SU-DHL-6 (cell line): ENCODE data around the gene OSBPL2.

Source experiments
- H2AFZ ChIP-seq: fragments of 200-600 bp; sonication (generic); 2 replicates; pipeline ENCODE4 v1.6.1; 2014; ENCODE audit warnings: low read depth, mild to moderate bottlenecking, moderate library complexity, mixed read lengths, antibody characterized with exemption, low read length; ENCODE audit not compliant: severe bottlenecking
- H3F3A ChIP-seq: fragments of 200-600 bp; shearing (Covaris generic); 2 replicates; pipeline ENCODE4 v1.6.0; 2016; ENCODE audit warnings: antibody characterized with exemption, mild to moderate bottlenecking; ENCODE audit not compliant: insufficient read depth
- H3K27ac ChIP-seq: fragments of 200-600 bp; sonication (generic); 2 replicates; pipeline ENCODE4 v1.5.1; 2016; ENCODE audit warnings: low read depth, mild to moderate bottlenecking, low read length, moderate library complexity, mixed read lengths
- H3K27me3 ChIP-seq: fragments of 200-600 bp; sonication (generic), shearing (Covaris generic); 2 replicates; pipeline ENCODE4 v1.6.0; 2014; ENCODE audit warnings: mild to moderate bottlenecking, low read length
- H3K36me3 ChIP-seq: fragments of 200-600 bp; sonication (generic); 2 replicates; pipeline ENCODE4 v1.6.1; 2014; ENCODE audit warnings: mild to moderate bottlenecking, low read length, mixed read lengths
- H3K4me2 ChIP-seq: fragments of 300-600, 200-600 bp; shearing (Covaris generic), sonication (generic); 2 replicates; pipeline ENCODE4 v1.6.0; 2014; ENCODE audit warnings: low read length, low read depth, mild to moderate bottlenecking; ENCODE audit not compliant: poor library complexity, severe bottlenecking
- H3K4me3 ChIP-seq: fragments of 200-600 bp; sonication (generic); 2 replicates; pipeline ENCODE4 v1.5.1; 2014; ENCODE audit warnings: antibody characterized with exemption, low read length, mild to moderate bottlenecking, mixed read lengths; ENCODE audit not compliant: insufficient read depth, poor library complexity, severe bottlenecking
- H3K79me2 ChIP-seq: fragments of 200-600 bp; sonication (generic); 2 replicates; pipeline ENCODE4 v1.6.1; 2014; ENCODE audit warnings: mild to moderate bottlenecking, low read length, moderate library complexity; ENCODE audit not compliant: insufficient read depth
- H3K9ac ChIP-seq: fragments of 200-600 bp; sonication (generic); 2 replicates; pipeline ENCODE4 v1.7.0; 2014; ENCODE audit warnings: mild to moderate bottlenecking, low read length
- H3K9me2 ChIP-seq: fragments of 200-600 bp; sonication (generic); replicated peaks from 2 replicates; pipeline ENCODE4 v1.6.1; 2014; ENCODE audit warnings: low read length; ENCODE audit not compliant: insufficient read depth
- H3K9me3 ChIP-seq: fragments of 200-600 bp; sonication (generic); 2 replicates; pipeline ENCODE4 v1.6.1; 2014; ENCODE audit warnings: low read length, mixed read lengths; ENCODE audit not compliant: insufficient read depth
- H4K20me1 ChIP-seq: fragments of 200-600 bp; sonication (generic); 2 replicates; pipeline ENCODE4 v1.6.1; 2014; ENCODE audit warnings: low read depth, mild to moderate bottlenecking, antibody characterized with exemption, low read length, moderate library complexity, mixed read lengths
- EZH2phosphoT487 ChIP-seq: fragments of 200-600 bp; sonication (generic), shearing (Covaris generic); conservative IDR thresholded peaks from 2 replicates; pipeline ENCODE4 v1.6.1; 2018; ENCODE audit warnings: mild to moderate bottlenecking, antibody characterized with exemption, low read length, moderate library complexity, mixed read lengths
- TF ChIP-seq, protein P1 (sequence below): fragments of 200-600 bp; sonication (generic); IDR thresholded peaks from one replicate; pipeline ENCODE4 v1.5.1; 2017; ENCODE audit warnings: antibody characterized with exemption, mild to moderate bottlenecking, low read length, moderate library complexity; ENCODE audit not compliant: insufficient read depth, poor library complexity, severe bottlenecking

OSBPL2 gene

DNA sequence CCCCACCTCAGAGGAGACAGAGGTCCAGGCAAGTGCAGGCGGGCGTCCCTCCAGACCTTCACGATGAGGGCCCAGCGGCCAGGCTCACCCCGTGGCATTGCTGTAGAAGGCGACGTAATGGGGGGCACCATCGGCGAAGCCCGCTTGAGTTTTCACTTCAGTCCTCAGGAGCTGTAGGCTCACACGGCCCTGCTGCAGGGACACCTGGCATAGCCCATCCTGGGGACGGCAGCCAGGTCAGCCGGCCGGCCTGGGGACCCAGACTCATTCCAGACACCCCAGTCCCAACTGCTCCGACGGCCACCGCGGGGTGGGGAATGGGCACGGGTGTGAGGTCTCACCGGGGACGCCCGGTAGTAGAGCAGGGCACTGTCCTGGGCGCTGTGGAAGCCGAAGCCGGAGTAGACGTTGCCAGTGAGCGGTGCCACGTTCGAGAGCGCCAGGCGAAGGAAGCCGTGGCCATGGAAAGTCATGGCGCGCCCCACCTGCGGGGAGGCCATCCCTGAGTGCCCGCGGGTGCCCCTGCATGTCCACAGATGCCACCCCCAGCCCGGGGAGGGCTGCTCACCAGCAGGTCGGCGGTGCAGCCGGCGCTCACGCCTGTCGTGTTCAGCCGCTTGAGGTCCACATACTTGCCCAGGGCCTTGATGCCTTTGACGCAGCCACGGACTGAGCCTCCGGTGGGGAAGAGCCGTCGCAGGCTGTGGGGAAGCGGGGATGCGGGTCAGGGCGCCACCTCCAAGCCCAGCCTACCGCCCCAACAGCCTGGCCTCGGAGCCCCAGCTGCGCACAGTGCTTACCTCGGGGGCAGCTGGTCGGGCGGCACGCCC is 73.7 kb downstream of the OSBPL2 start:
- Histone ChIP-seq H3K4me2 (no peak overlapping the region), H3K27ac (no peak overlapping the region), H3K27me3 (no peaks in the 10 kb centered on the region), H3F3A (no peaks in the 10 kb centered on the region), H3K4me3 (no peak overlapping the region), H3K9ac (no peak overlapping the region), H3K79me2 (no peaks in the 10 kb centered on the region), H3K9me2 (no peaks in the 10 kb centered on the region), H4K20me1 (no peaks in the 10 kb centered on the region), H3K36me3 (no peaks in the 10 kb centered on the region), H2AFZ (no peak overlapping the region), H3K9me3 (no peaks in the 10 kb centered on the region)
- TF ChIP-seq EZH2phosphoT487 = no peak
- TF ChIP-seq, protein P1, sequence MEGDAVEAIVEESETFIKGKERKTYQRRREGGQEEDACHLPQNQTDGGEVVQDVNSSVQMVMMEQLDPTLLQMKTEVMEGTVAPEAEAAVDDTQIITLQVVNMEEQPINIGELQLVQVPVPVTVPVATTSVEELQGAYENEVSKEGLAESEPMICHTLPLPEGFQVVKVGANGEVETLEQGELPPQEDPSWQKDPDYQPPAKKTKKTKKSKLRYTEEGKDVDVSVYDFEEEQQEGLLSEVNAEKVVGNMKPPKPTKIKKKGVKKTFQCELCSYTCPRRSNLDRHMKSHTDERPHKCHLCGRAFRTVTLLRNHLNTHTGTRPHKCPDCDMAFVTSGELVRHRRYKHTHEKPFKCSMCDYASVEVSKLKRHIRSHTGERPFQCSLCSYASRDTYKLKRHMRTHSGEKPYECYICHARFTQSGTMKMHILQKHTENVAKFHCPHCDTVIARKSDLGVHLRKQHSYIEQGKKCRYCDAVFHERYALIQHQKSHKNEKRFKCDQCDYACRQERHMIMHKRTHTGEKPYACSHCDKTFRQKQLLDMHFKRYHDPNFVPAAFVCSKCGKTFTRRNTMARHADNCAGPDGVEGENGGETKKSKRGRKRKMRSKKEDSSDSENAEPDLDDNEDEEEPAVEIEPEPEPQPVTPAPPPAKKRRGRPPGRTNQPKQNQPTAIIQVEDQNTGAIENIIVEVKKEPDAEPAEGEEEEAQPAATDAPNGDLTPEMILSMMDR = no peak

- Histone ChIP-seq H3K9ac (no peak overlapping the region), H3K79me2 (no peaks in the 10 kb centered on the region), H3K4me2 (no peak overlapping the region), H2AFZ (no peak overlapping the region), H3K36me3 (no peaks in the 10 kb centered on the region), H3K9me3 (no peaks in the 10 kb centered on the region), H3K9me2 (no peaks in the 10 kb centered on the region), H4K20me1 (no peaks in the 10 kb centered on the region), H3F3A (no peaks in the 10 kb centered on the region), H3K27me3 (no peaks in the 10 kb centered on the region), H3K4me3 (no peak overlapping the region), H3K27ac (no peak overlapping the region)
- TF ChIP-seq EZH2phosphoT487 = no peak
- TF ChIP-seq, protein P1 = no peak
These were observed 74.3 kb downstream of the OSBPL2 start for GRCh38 chr20:62312662-62312977.

DNA sequence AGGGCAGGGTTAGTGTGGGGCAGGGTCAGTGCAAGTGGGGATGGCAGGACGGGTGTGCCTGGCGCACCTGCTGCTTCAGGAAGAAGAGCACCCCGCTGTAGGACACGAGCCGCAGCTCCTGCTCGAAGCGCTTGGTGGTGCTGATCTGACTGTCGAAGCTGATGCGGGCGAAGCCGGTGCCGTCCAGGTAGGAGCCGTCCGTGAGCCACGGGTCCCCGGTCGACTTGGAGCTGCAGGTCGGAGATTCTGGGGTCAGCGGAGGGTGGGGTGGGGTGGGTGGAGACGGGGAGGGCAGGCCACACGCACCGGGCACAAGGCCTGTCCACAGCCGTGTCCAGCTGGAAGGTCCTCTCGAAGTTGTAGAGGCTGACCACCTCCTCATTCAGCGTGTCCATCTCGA is 74.7 kb downstream of the OSBPL2 start:
- Histone ChIP-seq H3K79me2 (no peaks in the 10 kb centered on the region), H3K9me3 (no peaks in the 10 kb centered on the region), H2AFZ (no peak overlapping the region), H3K4me2 (no peak overlapping the region), H3K27me3 (no peaks in the 10 kb centered on the region), H3K36me3 (no peaks in the 10 kb centered on the region), H3K9ac (no peak overlapping the region), H4K20me1 (no peaks in the 10 kb centered on the region), H3K27ac (no peak overlapping the region), H3F3A (no peaks in the 10 kb centered on the region), H3K4me3 (no peak overlapping the region), H3K9me2 (no peaks in the 10 kb centered on the region)
- TF ChIP-seq, protein P1 = no peak
- TF ChIP-seq EZH2phosphoT487 = no peak
